ENCODE results near the gene DSC1.

GRCh38 chr18:31204166-31204565, 41.5 kb upstream of the DSC1 start:
- TF ChIP-seq HDAC2 (IDR thresholded peaks at IDR 0.05), result no peak
- no peak for TF ChIP-seq NFIC (IDR thresholded peaks at IDR 0.05; ENCODE audit: low read depth, low read length)
- no peak for TF ChIP-seq CTCF (IDR thresholded peaks at IDR 0.05 in 2 of 3, conservative IDR thresholded peaks at IDR 0.05 in 1 of 3; ENCODE audit: control insufficient read depth in 2 of 3, extremely low read depth in 1 of 3, insufficient read depth in 1 of 3, low read depth in 3 of 3, low read length in 3 of 3)
